Parathyroid adenoma (tissue), 2 donors: ENCODE results near the gene NUFIP1.
"Not testable (repeated sequence)": the region's sequence is repeated elsewhere in the genome, so short reads cannot be mapped to it uniquely, and the experiment has no call there.

Experiments
- H2AFZ ChIP-seq: fragments of 300-600 bp; sonication (generic); one replicate; pipeline ENCODE4 v1.7.0; 2017; ENCODE audit warnings: antibody characterized with exemption, mild to moderate bottlenecking
- H3K27ac ChIP-seq: fragments of 300-600 bp; sonication (generic); one replicate; pipeline ENCODE4 v1.7.0; 2017
- H3K27me3 ChIP-seq: fragments of 300-600 bp; sonication (generic); one replicate; pipeline ENCODE4 v1.7.0; 2017; ENCODE audit warnings: low read length; ENCODE audit not compliant: control insufficient read depth, insufficient read depth
- H3K36me3 ChIP-seq: fragments of 300-600 bp; sonication (generic); one replicate; pipeline ENCODE4 v1.7.0; 2017; ENCODE audit warnings: low read length; ENCODE audit not compliant: control insufficient read depth, insufficient read depth
- H3K4me1 ChIP-seq: fragments of 300-600 bp; sonication (generic); one replicate; pipeline ENCODE4 v1.7.0; 2017; ENCODE audit warnings: control low read depth
- H3K4me2 ChIP-seq: fragments of 300-600 bp; sonication (generic); one replicate; pipeline ENCODE4 v1.7.0; 2017; ENCODE audit warnings: low read length
- H3K4me3 ChIP-seq: fragments of 300-600 bp; sonication (generic); one replicate; pipeline ENCODE4 v1.7.0; 2017; ENCODE audit warnings: low read depth, low read length
- H3K79me2 ChIP-seq: fragments of 300-600 bp; sonication (generic); one replicate; pipeline ENCODE4 v1.7.0; 2017; ENCODE audit warnings: control low read depth
- H3K9ac ChIP-seq: fragments of 300-600 bp; sonication (generic); one replicate; pipeline ENCODE4 v1.7.0; 2017; ENCODE audit warnings: mild to moderate bottlenecking
- H3K9me3 ChIP-seq: fragments of 300-600 bp; sonication (generic); one replicate; pipeline ENCODE4 v1.7.0; 2017; ENCODE audit warnings: low read length; ENCODE audit not compliant: control insufficient read depth
- CTCF ChIP-seq: fragments of 300-600 bp; sonication (generic); IDR thresholded peaks from one replicate; pipeline ENCODE4 v1.7.0; 2017; ENCODE audit warnings: antibody characterized with exemption, mild to moderate bottlenecking
- donor health status: primary hyperparathyroidism.

NUFIP1 gene

GRCh38 chr13:44905556-44905955, 83.7 kb downstream of the NUFIP1 start:
- Histone ChIP-seq H3K27ac (peak overlapping the region; percentile 86), H3K79me2 (no peaks in the 10 kb centered on the region), H3K4me3 (no peak overlapping the region), H3K9ac (no peak overlapping the region), H3K4me2 (no peak overlapping the region), H3K36me3 (no peaks in the 10 kb centered on the region), H2AFZ (peak overlapping the region; percentile 72), H3K9me3 (no peaks in the 10 kb centered on the region), H3K4me1 (peaks cover 34% of the 10 kb centered on the region), H3K27me3 (no peaks in the 10 kb centered on the region)
- TF ChIP-seq CTCF = no peak

GRCh38 chr13:44904967-44905366, 84.3 kb downstream of the NUFIP1 start:
- peak overlapping the region; percentile 56 for H2AFZ ChIP-seq
- no peaks in the 10 kb centered on the region for H3K79me2 ChIP-seq
- H3K27ac ChIP-seq = peak overlapping the region; percentile 86
- no peaks in the 10 kb centered on the region for H3K36me3 ChIP-seq
- no peak for TF ChIP-seq CTCF
- H3K4me3 ChIP-seq = no peak overlapping the region
- peaks cover 36% of the 10 kb centered on the region for H3K4me1 ChIP-seq
- no peak overlapping the region for H3K9ac ChIP-seq
- no peak overlapping the region for H3K4me2 ChIP-seq
- H3K9me3 ChIP-seq = no peaks in the 10 kb centered on the region
- H3K27me3 ChIP-seq = no peaks in the 10 kb centered on the region

GRCh38 chr13:44903574-44903985, 85.7 kb downstream of the NUFIP1 start:
- H3K79me2 ChIP-seq = no peaks in the 10 kb centered on the region
- TF ChIP-seq CTCF = no peak
- no peaks in the 10 kb centered on the region for H3K27me3 ChIP-seq
- no peaks in the 10 kb centered on the region for H3K36me3 ChIP-seq
- H3K4me3 ChIP-seq = no peak overlapping the region
- peaks cover 34% of the 10 kb centered on the region for H3K4me1 ChIP-seq
- H3K27ac ChIP-seq = peak overlapping the region; percentile 86
- H3K9me3 ChIP-seq = no peaks in the 10 kb centered on the region
- H2AFZ ChIP-seq = peak overlapping the region; percentile 73
- H3K9ac ChIP-seq = no peak overlapping the region
- H3K4me2 ChIP-seq = no peak overlapping the region

GRCh38 chr13:44902738-44903137, 86.5 kb downstream of the NUFIP1 start:
- no peak for TF ChIP-seq CTCF
- Histone ChIP-seq H3K36me3 (no peaks in the 10 kb centered on the region), H3K27me3 (no peaks in the 10 kb centered on the region), H3K79me2 (no peaks in the 10 kb centered on the region), H3K9me3 (no peaks in the 10 kb centered on the region), H3K4me1 (peaks cover 34% of the 10 kb centered on the region), H3K4me2 (no peak overlapping the region), H3K27ac (peak overlapping the region; percentile 86), H3K9ac (no peak overlapping the region), H2AFZ (no peak overlapping the region), H3K4me3 (no peak overlapping the region)

GRCh38 chr13:44899967-44900366, 89.3 kb downstream of the NUFIP1 start:
- H3K27ac ChIP-seq = no peak overlapping the region
- H3K9me3 ChIP-seq = no peaks in the 10 kb centered on the region
- no peak for TF ChIP-seq CTCF
- no peak overlapping the region for H3K4me2 ChIP-seq
- H2AFZ ChIP-seq = peak overlapping the region; percentile 22
- no peak overlapping the region for H3K4me3 ChIP-seq
- H3K4me1 ChIP-seq = peaks cover 11% of the 10 kb centered on the region
- no peaks in the 10 kb centered on the region for H3K27me3 ChIP-seq
- H3K9ac ChIP-seq = no peak overlapping the region
- H3K36me3 ChIP-seq = no peaks in the 10 kb centered on the region
- no peaks in the 10 kb centered on the region for H3K79me2 ChIP-seq

- H3K27me3 ChIP-seq, H3K79me2 ChIP-seq, H3K4me2 ChIP-seq, H3K27ac ChIP-seq, H3K4me3 ChIP-seq, H3K9me3 ChIP-seq, H2AFZ ChIP-seq, H3K9ac ChIP-seq, H3K36me3 ChIP-seq: not testable (repeated sequence)
- H3K4me1 ChIP-seq = peaks cover 12% of the 10 kb centered on the region
Observed at GRCh38 chr13:44898308-44898707, 91.0 kb downstream of the NUFIP1 start.
